Fibroblast of lung (primary cell): Measurements from ENCODE around the gene SIGMAR1. TPM values are rescaled to one million over a fixed set of nuclear protein-coding genes. Genes with fewer than 3 reads are reported as not detected.
A peak's percentile ranks its signal among the peaks of the same experiment; 100 is the strongest.

Experiments used
- DNase-seq, 2 donors: peaks; one replicate each; pipeline versions ENCODE4 v3.0.0 to v3.0.0-alpha.2; 2010; ENCODE audit warnings: low read depth in 2 of 2
- H2AFZ ChIP-seq: 2 replicates; pipeline ENCODE4 v1.5.1; 2012; ENCODE audit warnings: low read length, control low read depth, inconsistent platforms
- H3K27ac ChIP-seq: 2 replicates; pipeline ENCODE4 v1.5.1; 2011; ENCODE audit warnings: low read length, control low read depth; ENCODE audit not compliant: insufficient read depth
- H3K27me3 ChIP-seq: 2 replicates; pipeline ENCODE4 v1.5.1; 2011; ENCODE audit warnings: mild to moderate bottlenecking, low read length; ENCODE audit not compliant: control insufficient read depth, insufficient read depth
- H3K36me3 ChIP-seq: 2 replicates; pipeline ENCODE4 v1.5.1; 2011; ENCODE audit warnings: low read length; ENCODE audit not compliant: control insufficient read depth, insufficient read depth
- H3K4me1 ChIP-seq: 2 replicates; pipeline ENCODE4 v1.5.1; 2011; ENCODE audit warnings: low read length; ENCODE audit not compliant: control insufficient read depth, insufficient read depth; ENCODE audit errors: extremely low read depth
- H3K4me2 ChIP-seq: 2 replicates; pipeline ENCODE4 v1.5.1; 2011; ENCODE audit warnings: low read length, control low read depth; ENCODE audit not compliant: insufficient read depth; ENCODE audit errors: extremely low read depth
- H3K4me3 ChIP-seq, 4 experiments: fragments of 200-600 bp in 1 of 4; sonication (generic) in 1 of 4; replicated peaks in 1 of 4; 2 replicates each; pipeline ENCODE4 v1.5.1; 2011 to 2016; ENCODE audit warnings: low read length in 4 of 4, low read depth in 3 of 4, mild to moderate bottlenecking in 3 of 4, control low read depth in 2 of 4, inconsistent platforms in 1 of 4, mixed read lengths in 1 of 4; ENCODE audit not compliant: insufficient read depth in 1 of 4; ENCODE audit errors: control extremely low read depth in 1 of 4
- H3K79me2 ChIP-seq: 2 replicates; pipeline ENCODE4 v1.5.1; 2012; ENCODE audit warnings: mild to moderate bottlenecking, low read length, inconsistent platforms; ENCODE audit not compliant: control insufficient read depth, insufficient read depth
- H3K9ac ChIP-seq: 2 replicates; pipeline ENCODE4 v1.5.1; 2011; ENCODE audit warnings: mild to moderate bottlenecking, low read length, control low read depth; ENCODE audit not compliant: insufficient read depth
- H3K9me3 ChIP-seq: 2 replicates; pipeline ENCODE4 v1.5.1; 2012; ENCODE audit warnings: low read depth, low read length; ENCODE audit not compliant: control insufficient read depth, insufficient read depth
- H4K20me1 ChIP-seq: 2 replicates; pipeline ENCODE4 v1.5.1; 2011; ENCODE audit warnings: low read length; ENCODE audit not compliant: control insufficient read depth, insufficient read depth; ENCODE audit errors: extremely low read depth
- CTCF ChIP-seq, 2 donors: IDR thresholded peaks in 1 of 2; conservative IDR thresholded peaks in 1 of 2; 1 replicate in 1 of 2; 2 replicates in 1 of 2; pipeline ENCODE4 v1.5.1; 2011 to 2012; ENCODE audit warnings: low read length in 2 of 2, control low read depth in 1 of 2, inconsistent platforms in 1 of 2, low read depth in 1 of 2, mild to moderate bottlenecking in 1 of 2
- EZH2 ChIP-seq: IDR thresholded peaks from 2 replicates; pipeline ENCODE4 v1.5.1; 2012; ENCODE audit warnings: low read length, control low read depth, mild to moderate bottlenecking; ENCODE audit errors: missing control alignments
- polyA plus RNA-seq, 2 donors: library from polyadenylated mRNA; depleted of rRNA in 1 of 2; stranded (reverse) in 1 of 2; unstranded in 1 of 2; fragments of >200 nt; gene quantifications; 2 replicates each; pipeline ENCODE4 v1.2.1, GENCODE V29; 2011 to 2012; ENCODE audit warnings: missing spikeins in 1 of 2
- total RNA-seq: library from RNA; depleted of rRNA; stranded (reverse); fragments of >200 nt; gene quantifications from 2 replicates; pipeline ENCODE4 v1.2.1, GENCODE V29; 2014

Gene SIGMAR1
- total and polyA plus RNA-seq, 2 donors (not counting 1 experiment from before 2014, with no cell fraction given): 52.5 to 61.2 TPM

GRCh38 chr9:34630402-34631154, 7.0 kb downstream of the SIGMAR1 start:
- H3K27me3 ChIP-seq: peaks cover 43% of the 10 kb centered on the region
- H3K4me3 ChIP-seq: no peak overlapping the region
- H4K20me1 ChIP-seq: no peaks in the 10 kb centered on the region
- no peak overlapping the region for H3K27ac ChIP-seq
- no peak for TF ChIP-seq EZH2
- no peak for TF ChIP-seq CTCF (conservative IDR thresholded peaks at IDR 0.05 in 1 of 2, IDR thresholded peaks at IDR 0.05 in 1 of 2; ENCODE audit: low read depth in 1 of 2, low read length in 2 of 2)
- H3K9me3 ChIP-seq: no peaks in the 10 kb centered on the region
- H3K9ac ChIP-seq: no peak overlapping the region
- peaks cover 3% of the 10 kb centered on the region for H3K79me2 ChIP-seq
- no peak for DNase-seq
- no peak overlapping the region for H2AFZ ChIP-seq
- peaks cover 2% of the 10 kb centered on the region for H3K36me3 ChIP-seq
- H3K4me1 ChIP-seq: no peaks in the 10 kb centered on the region
- H3K4me2 ChIP-seq: no peak overlapping the region

- Histone ChIP-seq H3K9ac (no peak overlapping the region), H3K36me3 (no peaks in the 10 kb centered on the region), H3K4me3 (no peak overlapping the region), H4K20me1 (no peaks in the 10 kb centered on the region), H2AFZ (no peak overlapping the region), H3K4me1 (no peaks in the 10 kb centered on the region), H3K27me3 (peaks cover 51% of the 10 kb centered on the region), H3K4me2 (no peak overlapping the region), H3K27ac (no peak overlapping the region), H3K79me2 (no peaks in the 10 kb centered on the region), H3K9me3 (no peaks in the 10 kb centered on the region)
- no peak for DNase-seq
- TF ChIP-seq CTCF (conservative IDR thresholded peaks at IDR 0.05 in 1 of 2, IDR thresholded peaks at IDR 0.05 in 1 of 2; ENCODE audit: low read depth in 1 of 2, low read length in 2 of 2) (no peak), EZH2 (peak; percentile 72)
These were observed 8.1 kb downstream of the SIGMAR1 start for GRCh38 chr9:34629491-34629808.

GRCh38 chr9:34628656-34629490, 8.7 kb downstream of the SIGMAR1 start, which contains the start of gene ARID3C:
TSS of gene ARID3C (minus strand) at chr9:34629066. CDS start at chr9:34628014, 1,052 bp downstream.
- no peak for DNase-seq
- no peak within 1 kb of the TSS for H3K27ac ChIP-seq
- TF ChIP-seq EZH2 (peak; percentile 90), CTCF (conservative IDR thresholded peaks at IDR 0.05 in 1 of 2, IDR thresholded peaks at IDR 0.05 in 1 of 2; ENCODE audit: low read depth in 1 of 2, low read length in 2 of 2) (no peak)
- H3K27me3 ChIP-seq: peaks cover 56% of the 10 kb centered on the region
- H3K4me2 ChIP-seq: peak within 1 kb of the TSS; percentile 58
- no peak within 1 kb of the TSS for H3K9ac ChIP-seq
- peak within 1 kb of the TSS in 2 of 4 experiments; percentile 22 to 44 for H3K4me3 ChIP-seq
- H3K36me3 ChIP-seq: no peaks in the 10 kb centered on the region
- H2AFZ ChIP-seq: no peak within 1 kb of the TSS
- H3K9me3 ChIP-seq: no peaks in the 10 kb centered on the region
- no peaks in the 10 kb centered on the region for H3K79me2 ChIP-seq
- no peaks in the 10 kb centered on the region for H3K4me1 ChIP-seq
- H4K20me1 ChIP-seq: no peaks in the 10 kb centered on the region
